C4-2B (cell line): ENCODE data around the gene AHNAK.

ENCODE experiments used
- H3K27ac ChIP-seq: fragments of 450-650 bp; 2 replicates; pipeline ENCODE4 v1.5.1; 2017
- CTCF ChIP-seq: fragments of 450-650 bp; conservative IDR thresholded peaks from 2 replicates; pipeline ENCODE4 v1.5.1; 2017; ENCODE audit warnings: mild to moderate bottlenecking
- ZFX ChIP-seq: fragments of 450-650 bp; IDR thresholded peaks from 2 replicates; pipeline ENCODE4 v1.6.1; 2017

Gene AHNAK

GRCh38 chr11:62479631-62480201 lies 66.9 kb downstream of the AHNAK start:
- H3K27ac ChIP-seq, result no peak overlapping the region
- TF ChIP-seq CTCF (no peak), ZFX (no peak)

- TF ChIP-seq CTCF (no peak), ZFX (no peak)
- no peak overlapping the region for H3K27ac ChIP-seq
These were observed 68.7 kb downstream of the AHNAK start for GRCh38 chr11:62477927-62478326.

GRCh38 chr11:62472063-62472884 lies 74.3 kb downstream of the AHNAK start:
- H3K27ac ChIP-seq, result no peak overlapping the region
- TF ChIP-seq CTCF, result no peak
- TF ChIP-seq ZFX, result no peak

GRCh38 chr11:62471603-62472002 lies 75.0 kb downstream of the AHNAK start:
- H3K27ac ChIP-seq, result no peak overlapping the region
- TF ChIP-seq CTCF, result no peak
- TF ChIP-seq ZFX, result no peak

GRCh38 chr11:62468577-62468976 lies 78.0 kb downstream of the AHNAK start:
- TF ChIP-seq CTCF (no peak), ZFX (no peak)

GRCh38 chr11:62466444-62466843 lies 80.2 kb downstream of the AHNAK start:
- no peak for TF ChIP-seq CTCF
- TF ChIP-seq ZFX, result no peak
- H3K27ac ChIP-seq, result no peak overlapping the region

More at GRCh38 chr11:62468577-62468976, 78.0 kb downstream of the AHNAK start:
- H3K27ac ChIP-seq, result no peak overlapping the region

GRCh38 chr11:62464655-62465054 lies 82.0 kb downstream of the AHNAK start:
- TF ChIP-seq ZFX (no peak), CTCF (no peak)
- H3K27ac ChIP-seq, result no peak overlapping the region
